Measurements from ENCODE around the gene XPA. TPM values are rescaled to one million over a fixed set of nuclear protein-coding genes. Genes with fewer than 3 reads are reported as not detected.
"Not testable (repeated sequence)": the region's sequence is repeated elsewhere in the genome, so short reads cannot be mapped to it uniquely, and the experiment has no call there.

The XPA gene
- total RNA-seq (2014; rRNA removed; shearing (Covaris generic); ENCODE audit: low replicate concordance), result 4.9 and 15.5 TPM in 2 replicates

DNA sequence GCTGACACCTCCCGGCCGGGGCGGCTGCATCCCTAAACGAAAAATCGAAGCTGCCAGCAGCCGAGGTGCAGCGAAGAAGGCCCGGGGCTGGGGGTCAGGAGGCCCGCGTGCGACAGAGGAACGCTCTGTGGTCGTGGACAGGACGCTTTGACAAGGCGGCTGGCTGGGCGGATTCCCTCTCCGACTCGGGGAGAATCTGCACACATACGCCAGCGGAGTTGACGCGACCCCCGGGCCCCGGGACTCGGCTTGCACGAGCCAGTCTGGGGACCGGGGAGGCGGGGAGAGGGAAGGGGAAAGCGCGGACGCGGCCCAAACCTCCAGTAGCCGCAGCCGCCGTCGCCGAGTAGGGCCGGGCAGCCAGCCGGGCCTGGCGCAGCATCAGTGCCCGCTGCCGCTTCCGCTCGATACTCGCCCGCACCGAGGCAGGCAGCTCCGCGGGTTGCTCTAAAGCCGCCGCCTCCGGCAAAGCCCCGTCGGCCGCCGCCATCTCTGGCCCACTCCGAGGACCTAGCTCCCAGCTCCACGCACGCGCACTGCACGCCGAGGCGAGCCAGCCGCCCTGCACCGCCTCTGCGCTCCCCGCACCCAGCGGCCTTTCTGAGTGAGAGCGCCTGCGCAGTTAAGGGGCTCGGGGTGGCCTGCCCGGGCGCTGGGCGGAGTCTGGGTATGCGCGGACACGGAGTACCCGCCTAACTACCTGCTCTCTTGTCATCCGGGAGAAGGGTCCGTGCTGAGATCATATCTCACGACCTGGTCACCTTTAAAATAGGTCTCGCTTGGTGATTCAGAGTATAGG, at the start of gene XPA:
XPA (minus strand) TSS at position 538 of the 799 bp plus-strand sequence; CDS start at position 490, 48 bp downstream.
- DNase-seq, result peak; percentile 94
- peaks cover 17% of the 10 kb centered on the region for H3K36me3 ChIP-seq
- H3K4me3 ChIP-seq, result peak within 1 kb of the TSS; percentile 73
- H3K27me3 ChIP-seq, result no peaks in the 10 kb centered on the region
- H3K9me3 ChIP-seq, result no peaks in the 10 kb centered on the region

DNA sequence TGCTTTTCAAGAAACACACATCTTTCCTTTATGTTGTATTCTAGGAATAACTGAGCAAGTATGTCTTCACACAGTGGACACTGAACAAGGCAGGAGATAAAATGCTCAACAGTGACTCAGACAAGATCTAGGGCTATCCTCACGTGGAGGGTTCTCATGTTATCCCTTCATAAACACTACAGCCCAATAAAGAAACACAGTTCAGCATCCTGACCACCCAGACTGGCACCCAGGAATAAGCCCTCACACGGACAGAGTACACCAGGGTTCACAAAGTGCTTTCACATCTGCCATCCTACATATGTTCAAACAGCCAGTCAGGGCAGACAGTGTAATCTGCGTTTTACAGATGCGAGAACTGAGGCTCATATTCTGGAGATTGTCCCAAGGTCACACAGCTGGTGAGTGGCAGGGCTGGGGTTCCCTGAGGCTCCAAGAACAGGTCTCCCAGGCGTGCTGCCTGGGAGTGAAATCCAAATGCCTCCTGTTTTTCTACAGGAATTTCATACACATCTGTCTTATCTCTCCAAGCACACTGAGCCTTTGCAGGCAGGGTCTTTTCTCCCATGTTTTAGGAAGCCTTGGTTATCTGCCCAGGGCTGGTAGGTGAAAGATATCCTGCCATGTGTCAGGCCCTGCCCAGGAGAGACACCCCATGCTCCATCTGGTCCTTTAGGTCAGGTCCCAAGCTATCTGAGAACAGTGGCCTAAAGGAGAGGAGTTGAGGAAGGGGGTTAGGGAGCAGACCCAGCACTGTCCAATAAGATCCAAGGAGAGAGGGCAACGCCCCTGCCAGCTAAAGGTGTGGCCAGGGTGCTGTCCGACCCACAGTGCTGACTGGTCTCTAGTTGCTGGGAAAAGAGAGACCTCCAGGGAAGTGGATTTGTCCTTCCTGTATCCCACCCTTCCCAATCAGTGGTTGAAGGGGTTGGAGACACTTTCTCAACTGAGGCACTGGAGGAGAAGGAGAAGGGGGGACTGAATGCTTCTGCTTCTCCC, 47.9 kb upstream of the XPA start:
- Histone ChIP-seq H3K4me3 (no peak overlapping the region), H3K36me3 (no peaks in the 10 kb centered on the region), H3K27me3 (no peaks in the 10 kb centered on the region), H3K9me3 (peaks cover 6% of the 10 kb centered on the region)
- DNase-seq, result no peak

DNA sequence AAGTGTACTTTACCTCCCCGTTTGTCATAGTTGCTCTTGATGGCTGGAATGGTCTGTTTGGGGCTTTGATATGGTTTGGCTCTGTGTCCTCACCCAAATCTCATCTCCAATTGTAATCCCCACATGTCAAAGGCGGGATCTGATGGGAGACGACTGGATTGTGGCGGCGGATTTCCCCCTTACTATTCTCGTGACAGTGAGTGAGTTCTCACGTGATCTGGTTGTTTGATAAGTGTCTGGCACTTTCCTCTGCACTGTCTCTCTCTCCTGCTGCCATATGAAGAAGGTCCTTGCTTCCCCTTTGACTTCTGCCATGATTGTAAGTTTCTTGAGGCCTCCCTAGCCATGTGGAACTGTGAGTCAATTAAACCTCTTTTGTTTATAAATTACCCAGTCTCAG, 46.9 kb upstream of the XPA start:
- H3K4me3 ChIP-seq, DNase-seq, H3K36me3 ChIP-seq, H3K27me3 ChIP-seq, H3K9me3 ChIP-seq: not testable (repeated sequence)

DNA sequence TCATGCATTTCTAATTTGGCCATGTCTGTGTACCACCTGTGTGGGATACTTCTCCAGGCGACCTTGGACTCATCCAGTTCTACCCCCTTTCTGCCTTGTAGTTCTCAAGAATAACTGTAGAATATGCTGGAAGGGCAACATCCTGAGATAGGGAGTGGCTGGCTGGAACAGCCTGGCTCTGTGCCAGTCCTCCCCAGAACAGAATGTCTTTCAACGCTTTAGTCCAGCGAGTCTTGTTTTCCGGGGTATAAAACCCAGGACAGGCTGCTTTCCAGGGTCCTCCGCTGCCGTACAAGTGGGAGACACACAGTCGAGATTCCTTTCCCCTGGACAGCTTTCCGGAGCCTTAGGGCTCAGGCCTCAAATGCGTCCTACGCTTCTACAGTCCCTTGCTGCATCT, 45.4 kb upstream of the XPA start:
- Histone ChIP-seq H3K27me3 (no peaks in the 10 kb centered on the region), H3K9me3 (peaks cover 6% of the 10 kb centered on the region), H3K4me3 (no peak overlapping the region), H3K36me3 (no peaks in the 10 kb centered on the region)
- no peak for DNase-seq

GRCh38 chr9:97741947-97742346, 44.8 kb upstream of the XPA start:
- Histone ChIP-seq H3K36me3 (no peaks in the 10 kb centered on the region), H3K9me3 (peaks cover 6% of the 10 kb centered on the region), H3K27me3 (no peaks in the 10 kb centered on the region), H3K4me3 (no peak overlapping the region)
- no peak for DNase-seq

DNA sequence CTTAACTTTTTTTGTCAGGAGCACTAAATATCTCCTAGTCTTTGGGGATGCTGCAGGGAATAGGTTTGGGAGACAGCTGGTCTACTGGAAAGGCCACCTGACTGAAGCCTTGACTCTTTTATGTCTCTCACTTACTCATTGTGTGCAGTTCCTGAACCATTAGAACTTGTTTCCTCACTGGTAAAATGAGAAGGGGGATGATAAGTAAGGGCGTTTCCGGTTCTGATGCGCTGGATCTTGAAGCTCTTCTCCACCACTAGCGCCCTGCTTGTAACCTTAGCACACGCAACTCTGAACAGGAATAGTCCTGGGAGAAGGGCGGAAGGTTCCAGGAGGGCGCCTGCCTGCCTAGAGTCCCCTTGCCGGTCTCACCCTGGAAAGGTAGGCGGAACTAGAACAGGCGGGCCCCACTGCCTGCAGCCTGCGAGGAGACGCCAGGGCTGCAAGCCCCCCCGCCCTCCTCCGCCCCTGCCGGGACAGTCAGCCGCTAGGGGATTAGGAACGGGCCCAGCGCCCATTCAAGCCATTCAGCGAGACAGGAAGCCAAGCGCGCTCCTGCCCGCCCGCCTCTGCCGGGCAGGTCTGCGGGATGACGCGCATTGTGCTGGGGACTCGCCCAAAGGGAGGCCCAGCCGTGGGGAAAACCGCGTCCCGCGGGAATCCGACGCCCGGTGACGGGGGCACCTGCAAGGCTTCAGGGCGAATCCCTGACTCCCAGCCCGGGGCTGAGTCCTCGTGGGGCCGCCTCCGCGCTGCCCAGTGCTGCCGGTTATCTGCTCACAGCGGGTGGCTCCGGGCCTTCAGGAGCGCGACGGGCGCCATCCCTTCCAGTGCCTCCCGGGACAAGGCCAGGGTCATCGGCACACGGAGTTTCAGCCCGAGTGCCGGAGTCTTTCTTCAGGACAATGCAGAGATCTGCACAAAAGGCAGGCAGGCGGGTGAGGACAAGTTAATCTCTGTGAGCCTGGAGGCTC, 44.0 kb upstream of the XPA start:
- Histone ChIP-seq H3K4me3 (0 out of 2 replicates have a peak overlapping the region, but pooled peaks have one; percentile 0), H3K36me3 (no peaks in the 10 kb centered on the region), H3K27me3 (no peaks in the 10 kb centered on the region), H3K9me3 (peaks cover 6% of the 10 kb centered on the region)
- peak; percentile 91 for DNase-seq

- Histone ChIP-seq H3K4me3 (no peak overlapping the region), H3K9me3 (no peaks in the 10 kb centered on the region), H3K27me3 (no peaks in the 10 kb centered on the region), H3K36me3 (no peaks in the 10 kb centered on the region)
- DNase-seq, result peak; percentile 67
Measured at GRCh38 chr9:97737429-97737828, 40.3 kb upstream of the XPA start.

GRCh38 chr9:97735070-97735600, 38.0 kb upstream of the XPA start:
- Histone ChIP-seq H3K4me3 (no peak overlapping the region), H3K9me3 (no peaks in the 10 kb centered on the region)

DNA sequence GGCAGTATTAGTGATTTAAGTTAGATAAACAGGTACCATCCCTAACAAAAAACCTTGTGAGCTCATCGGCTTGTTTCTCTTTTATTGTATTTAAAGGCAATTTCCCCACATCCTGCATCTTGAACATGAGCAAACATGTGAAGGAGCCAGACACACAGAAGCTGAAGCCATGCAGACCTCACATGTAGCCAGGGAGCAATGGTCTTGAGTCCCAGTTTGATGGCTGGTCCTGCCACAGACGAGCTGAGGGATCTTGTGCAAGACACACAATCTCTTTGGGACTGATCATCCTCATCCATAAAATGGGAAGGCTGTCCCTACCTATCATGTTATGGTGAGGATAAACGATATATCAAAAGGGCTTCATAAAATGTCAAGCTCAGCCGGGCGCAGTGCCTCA, 29.6 kb upstream of the XPA start:
- no peak overlapping the region for H3K4me3 ChIP-seq
- no peak for DNase-seq
- H3K36me3 ChIP-seq, result no peaks in the 10 kb centered on the region
- H3K9me3 ChIP-seq, result no peaks in the 10 kb centered on the region
- no peaks in the 10 kb centered on the region; the same call in 1 of the 2 replicates for H3K27me3 ChIP-seq

More at GRCh38 chr9:97735070-97735600, 38.0 kb upstream of the XPA start:
- Histone ChIP-seq H3K27me3 (no peaks in the 10 kb centered on the region), H3K36me3 (no peaks in the 10 kb centered on the region)
- no peak for DNase-seq

- no peaks in the 10 kb centered on the region for H3K36me3 ChIP-seq
- no peak overlapping the region for H3K4me3 ChIP-seq
- H3K9me3 ChIP-seq, result no peaks in the 10 kb centered on the region
- no peak for DNase-seq
- H3K27me3 ChIP-seq, result no peaks in the 10 kb centered on the region; the same call in 1 of the 2 replicates
Measured at GRCh38 chr9:97723819-97724218, 26.7 kb upstream of the XPA start.

DNA sequence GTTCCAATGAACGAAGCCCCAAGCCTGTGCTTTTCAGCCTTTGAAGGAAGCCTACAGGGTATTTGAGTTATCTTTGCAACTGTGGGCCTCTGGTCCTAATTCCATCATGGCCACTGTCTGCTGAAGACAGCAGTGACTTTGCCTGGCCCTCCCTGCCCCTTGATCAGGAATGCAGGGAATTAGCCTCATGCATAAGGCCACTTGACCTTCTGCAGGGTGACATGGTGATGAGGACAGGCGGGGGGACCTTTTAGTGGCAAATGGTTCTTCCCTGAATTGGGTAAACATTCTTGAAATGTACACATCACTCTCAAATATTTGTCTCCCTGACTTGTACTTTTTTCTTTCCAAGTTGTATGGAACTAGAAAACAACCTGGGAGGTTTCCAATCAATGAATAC, 25.2 kb upstream of the XPA start:
- Histone ChIP-seq H3K4me3 (no peak overlapping the region), H3K9me3 (no peaks in the 10 kb centered on the region), H3K36me3 (no peaks in the 10 kb centered on the region), H3K27me3 (no peaks in the 10 kb centered on the region; the same call in 1 of the 2 replicates)
- DNase-seq, result no peak

GRCh38 chr9:97721396-97721795, 24.3 kb upstream of the XPA start:
- H3K36me3 ChIP-seq, result no peaks in the 10 kb centered on the region
- DNase-seq, result no peak
- H3K27me3 ChIP-seq, result no peaks in the 10 kb centered on the region; the same call in 1 of the 2 replicates
- no peaks in the 10 kb centered on the region for H3K9me3 ChIP-seq
- H3K4me3 ChIP-seq, result no peak overlapping the region

DNA sequence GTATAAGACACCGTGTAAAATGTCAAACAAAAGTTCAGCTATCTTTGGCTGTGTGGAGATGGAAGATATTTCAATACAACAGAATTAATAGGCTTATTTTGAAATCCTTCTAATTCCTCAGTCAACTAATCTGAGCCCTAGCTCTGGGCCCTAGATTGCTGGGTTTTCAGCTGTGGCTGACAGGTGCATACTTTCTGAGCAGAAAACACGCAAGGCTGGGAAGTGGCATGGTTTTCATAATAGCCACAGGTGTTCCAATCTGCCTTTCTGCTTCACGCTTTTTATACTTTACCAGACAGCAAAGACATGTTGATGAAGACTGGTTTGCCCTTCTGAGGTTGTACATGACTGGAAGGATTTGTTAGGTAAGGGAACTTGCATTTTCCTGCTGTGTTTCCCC, 20.7 kb upstream of the XPA start:
- no peak for DNase-seq
- H3K4me3 ChIP-seq, result no peak overlapping the region
- no peaks in the 10 kb centered on the region for H3K9me3 ChIP-seq
- no peaks in the 10 kb centered on the region for H3K36me3 ChIP-seq
- no peaks in the 10 kb centered on the region for H3K27me3 ChIP-seq

- no peaks in the 10 kb centered on the region for H3K36me3 ChIP-seq
- DNase-seq, result peak; percentile 8
- no peaks in the 10 kb centered on the region for H3K9me3 ChIP-seq
- H3K4me3 ChIP-seq, result no peak overlapping the region
- H3K27me3 ChIP-seq, result no peaks in the 10 kb centered on the region
Measured at GRCh38 chr9:97714435-97714834, 17.3 kb upstream of the XPA start.

DNA sequence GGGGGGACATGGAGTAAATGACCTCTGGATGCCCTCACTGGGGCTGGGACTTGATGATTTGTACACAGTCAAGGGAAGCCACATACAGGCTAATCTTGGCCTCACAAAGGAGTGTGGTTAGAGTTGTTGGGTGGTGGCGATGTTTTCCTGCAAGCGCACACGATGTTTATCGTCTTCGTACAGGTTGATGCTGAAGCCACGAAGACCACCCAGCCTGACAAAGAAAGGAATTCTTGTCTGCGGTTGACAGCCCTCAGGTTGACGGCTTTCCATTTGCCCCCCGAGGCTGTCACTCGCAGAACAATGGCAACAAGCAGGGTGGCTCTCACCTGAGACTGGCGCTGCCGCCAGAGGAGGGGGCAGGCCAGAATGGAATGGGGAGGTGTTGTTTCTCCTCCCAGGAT, 14.1 kb upstream of the XPA start:
- no peaks in the 10 kb centered on the region for H3K27me3 ChIP-seq
- DNase-seq, result no peak
- H3K9me3 ChIP-seq, result peaks cover 2% of the 10 kb centered on the region
- no peaks in the 10 kb centered on the region for H3K36me3 ChIP-seq
- H3K4me3 ChIP-seq, result no peak overlapping the region
